ENCODE results near the gene ADAMTSL4. TPM values are rescaled to one million over a fixed set of nuclear protein-coding genes. Genes with fewer than 3 reads are reported as not detected.

Gene ADAMTSL4
- total RNA-seq, 4 donors from 2014 or later = 10.1 to 15.9 (median 13.6) TPM

GRCh38 chr1:150575518-150576366 is 26.5 kb downstream of the ADAMTSL4 start:
- peak overlapping the region; percentile 23 for H3K4me3 ChIP-seq (ENCODE audit: low read depth, poor library complexity, severe bottlenecking)
- intact Hi-C loops (cut with DNase I; ENCODE audit: low total_unique reads) = no loop called here
- 0 to 8% methylated on average over 1 of the region's 1 CpG for WGBS, 2 donors
- TF ChIP-seq CTCF (IDR thresholded peaks at IDR 0.05) (no peak), POLR2A (IDR thresholded peaks at IDR 0.05) (no peak)
- DNase-seq (ENCODE audit: low spot score in 2 of 2) = no peak

- no peak for DNase-seq (ENCODE audit: low spot score in 2 of 2)
- intact Hi-C loops (cut with DNase I; ENCODE audit: low total_unique reads) = no loop called here
- TF ChIP-seq CTCF (IDR thresholded peaks at IDR 0.05) = no peak
- no peak for TF ChIP-seq POLR2A (IDR thresholded peaks at IDR 0.05)
- peak overlapping the region; percentile 74 for H3K4me3 ChIP-seq (ENCODE audit: low read depth, poor library complexity, severe bottlenecking)
- 2 to 3% methylated on average over 4 of the region's 4 CpGs for WGBS, 2 donors
These were observed 27.1 kb downstream of the ADAMTSL4 start for GRCh38 chr1:150576367-150576711.

GRCh38 chr1:150576794-150577556 is 27.8 kb downstream of the ADAMTSL4 start:
- peak overlapping the region; percentile 74 for H3K4me3 ChIP-seq (ENCODE audit: low read depth, poor library complexity, severe bottlenecking)
- WGBS, 2 donors = 0 to 11% methylated on average over 2 of the region's 2 CpGs
- no peak for TF ChIP-seq POLR2A (IDR thresholded peaks at IDR 0.05)
- no peak for DNase-seq (ENCODE audit: low spot score in 2 of 2)
- intact Hi-C loops (cut with DNase I; ENCODE audit: low total_unique reads) = no loop called here

GRCh38 chr1:150577557-150578271 is 28.5 kb downstream of the ADAMTSL4 start:
- intact Hi-C loops (cut with DNase I; ENCODE audit: low total_unique reads) = no loop called here
- DNase-seq (ENCODE audit: low spot score in 2 of 2) = no peak
- TF ChIP-seq CTCF (IDR thresholded peaks at IDR 0.05) = no peak
- TF ChIP-seq POLR2A (IDR thresholded peaks at IDR 0.05) = no peak
- WGBS, 2 donors = 1% methylated on average over 11 of the region's 11 CpGs
- H3K4me3 ChIP-seq (ENCODE audit: low read depth, poor library complexity, severe bottlenecking) = peak overlapping the region; percentile 74

GRCh38 chr1:150578272-150579109 is 29.3 kb downstream of the ADAMTSL4 start:
- no peak for TF ChIP-seq POLR2A (IDR thresholded peaks at IDR 0.05)
- TF ChIP-seq CTCF (IDR thresholded peaks at IDR 0.05) = no peak
- intact Hi-C loops (cut with DNase I; ENCODE audit: low total_unique reads) = no loop called here
- 0% methylated on average over 48 to 50 of the region's 50 CpGs for WGBS, 2 donors
- peak overlapping the region; percentile 74 for H3K4me3 ChIP-seq (ENCODE audit: low read depth, poor library complexity, severe bottlenecking)
- DNase-seq (ENCODE audit: low spot score in 2 of 2) = peak in 1 of 2 donors; percentile 88

Measured in lower leg skin (tissue), 4 donors.